Activated T-cell treated with anti-CD3 and anti-CD28 coated beads for 24 hours (primary cell): ENCODE measurements around the gene KPTN.

Source experiments
- DNase-seq: peaks from one replicate; pipeline ENCODE4 v3.0.0-alpha.2; 2020; ENCODE audit warnings: low read depth

KPTN gene

GRCh38 chr19:47509170-47509847 is 25.3 kb upstream of the KPTN start:
- DNase-seq: no peak

- DNase-seq: no peak
These were observed 24.7 kb upstream of the KPTN start for GRCh38 chr19:47508721-47509120.

GRCh38 chr19:47507924-47508553 is 24.0 kb upstream of the KPTN start:
- no peak for DNase-seq

- DNase-seq: no peak
These were observed 23.0 kb upstream of the KPTN start for GRCh38 chr19:47507012-47507411.

GRCh38 chr19:47506459-47506858 is 22.4 kb upstream of the KPTN start:
- no peak for DNase-seq

- DNase-seq: no peak
These were observed 21.5 kb upstream of the KPTN start for GRCh38 chr19:47505506-47505905.

- no peak for DNase-seq
These were observed 19.8 kb upstream of the KPTN start for GRCh38 chr19:47503826-47504150.

GRCh38 chr19:47503130-47503825 is 19.3 kb upstream of the KPTN start:
- DNase-seq: no peak

- no peak for DNase-seq
These were observed 16.1 kb upstream of the KPTN start for GRCh38 chr19:47499863-47500830.

- DNase-seq: no peak
These were observed 15.4 kb upstream of the KPTN start for GRCh38 chr19:47499371-47499770.

- no peak for DNase-seq
These were observed 14.5 kb upstream of the KPTN start for GRCh38 chr19:47498561-47498960.

GRCh38 chr19:47497821-47498520 is 14.0 kb upstream of the KPTN start:
- no peak for DNase-seq

GRCh38 chr19:47497050-47497766 is 13.2 kb upstream of the KPTN start:
- DNase-seq: no peak

GRCh38 chr19:47495478-47496372 is 11.7 kb upstream of the KPTN start:
- no peak for DNase-seq

GRCh38 chr19:47494729-47495128 is 10.7 kb upstream of the KPTN start:
- DNase-seq: no peak

- no peak for DNase-seq
These were observed 10.2 kb upstream of the KPTN start for GRCh38 chr19:47494211-47494547.

GRCh38 chr19:47493378-47494210 is 9.6 kb upstream of the KPTN start:
- DNase-seq: no peak

- DNase-seq: no peak
These were observed 8.8 kb upstream of the KPTN start for GRCh38 chr19:47492571-47493377.
